ENCODE data around the gene CDADC1.

DNA sequence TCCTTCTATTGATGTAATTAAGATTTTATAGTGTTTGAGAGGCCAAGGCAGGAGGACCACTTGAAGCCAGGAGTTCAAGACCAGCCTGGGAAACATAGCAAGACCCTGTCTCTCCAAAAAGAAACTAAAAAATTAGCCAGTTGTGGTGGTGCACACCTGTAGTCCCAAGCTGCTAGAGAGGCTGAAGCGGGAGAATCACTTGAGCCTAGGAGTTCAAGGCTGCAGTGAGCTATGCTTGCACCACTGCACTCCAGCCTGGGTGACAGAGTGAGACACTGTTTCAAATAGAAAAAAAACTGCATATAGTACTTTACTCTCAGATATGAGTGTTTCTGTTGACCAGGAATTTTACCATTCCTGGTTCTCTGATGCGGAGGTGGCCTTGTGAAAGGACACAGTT, 48.9 kb downstream of the CDADC1 start:
- TF ChIP-seq, protein P1, sequence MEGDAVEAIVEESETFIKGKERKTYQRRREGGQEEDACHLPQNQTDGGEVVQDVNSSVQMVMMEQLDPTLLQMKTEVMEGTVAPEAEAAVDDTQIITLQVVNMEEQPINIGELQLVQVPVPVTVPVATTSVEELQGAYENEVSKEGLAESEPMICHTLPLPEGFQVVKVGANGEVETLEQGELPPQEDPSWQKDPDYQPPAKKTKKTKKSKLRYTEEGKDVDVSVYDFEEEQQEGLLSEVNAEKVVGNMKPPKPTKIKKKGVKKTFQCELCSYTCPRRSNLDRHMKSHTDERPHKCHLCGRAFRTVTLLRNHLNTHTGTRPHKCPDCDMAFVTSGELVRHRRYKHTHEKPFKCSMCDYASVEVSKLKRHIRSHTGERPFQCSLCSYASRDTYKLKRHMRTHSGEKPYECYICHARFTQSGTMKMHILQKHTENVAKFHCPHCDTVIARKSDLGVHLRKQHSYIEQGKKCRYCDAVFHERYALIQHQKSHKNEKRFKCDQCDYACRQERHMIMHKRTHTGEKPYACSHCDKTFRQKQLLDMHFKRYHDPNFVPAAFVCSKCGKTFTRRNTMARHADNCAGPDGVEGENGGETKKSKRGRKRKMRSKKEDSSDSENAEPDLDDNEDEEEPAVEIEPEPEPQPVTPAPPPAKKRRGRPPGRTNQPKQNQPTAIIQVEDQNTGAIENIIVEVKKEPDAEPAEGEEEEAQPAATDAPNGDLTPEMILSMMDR (IDR thresholded peaks at IDR 0.05; ENCODE audit: extremely low read depth in 1 of 2, insufficient read depth in 1 of 2, low read depth in 1 of 2, low read length in 2 of 2), result no peak
- no peak for TF ChIP-seq EZH2 (IDR thresholded peaks at IDR 0.05; ENCODE audit: borderline replicate concordance, low read depth, low read length, severe bottlenecking)
- no peak for TF ChIP-seq MYC (IDR thresholded peaks at IDR 0.05; ENCODE audit: low read depth, low read length)
- no peak for TF ChIP-seq POLR2A (IDR thresholded peaks at IDR 0.05; ENCODE audit: low read depth, low read length)
- TF ChIP-seq GATA2 (IDR thresholded peaks at IDR 0.05; ENCODE audit: insufficient read depth, insufficient read length, low read depth, low read length), result no peak
